H1 (cell line): ENCODE measurements around the gene IL6R.

ENCODE experiments used
- EGR1 ChIP-seq: IDR thresholded peaks from 2 replicates; pipeline ENCODE4 v1.6.1; 2011; ENCODE audit warnings: low read depth, low read length, borderline replicate concordance
- EP300 ChIP-seq, 2 experiments: IDR thresholded peaks; 1 replicate in 1 of 2; 2 replicates in 1 of 2; pipeline ENCODE4 v1.6.1; 2011 to 2012; ENCODE audit warnings: low read depth in 2 of 2, low read length in 2 of 2, mild to moderate bottlenecking in 2 of 2, borderline replicate concordance in 1 of 2, inconsistent platforms in 1 of 2, moderate library complexity in 1 of 2
- EZH2 ChIP-seq: fragments of 200-600 bp; sonication (generic); IDR thresholded peaks from 2 replicates; pipeline ENCODE4 v1.7.1; 2012; ENCODE audit warnings: low read depth, mild to moderate bottlenecking, moderate library complexity, low read length, inconsistent platforms; ENCODE audit not compliant: severe bottlenecking
- GTF2F1 ChIP-seq: IDR thresholded peaks from 2 replicates; pipeline ENCODE4 v1.6.1; 2012; ENCODE audit warnings: low read depth, low read length, improper control_type of control experiment, borderline replicate concordance
- JUND ChIP-seq: IDR thresholded peaks from 2 replicates; pipeline ENCODE4 v1.6.1; 2011; ENCODE audit warnings: mild to moderate bottlenecking, improper control_type of control experiment, low read length
- PHF8 ChIP-seq: fragments of 200-600 bp; sonication (generic); conservative IDR thresholded peaks from 2 replicates; pipeline ENCODE4 v1.7.1; 2012; ENCODE audit warnings: low read depth, mild to moderate bottlenecking, inconsistent platforms, low read length, moderate library complexity
- SAP30 ChIP-seq: fragments of 300-600 bp; sonication (generic); IDR thresholded peaks from 2 replicates; pipeline ENCODE4 v1.7.1; 2012; ENCODE audit warnings: low read length, moderate library complexity, mild to moderate bottlenecking, inconsistent platforms; ENCODE audit not compliant: insufficient read depth, insufficient replicate concordance
- TAF1 ChIP-seq: IDR thresholded peaks from 2 replicates; pipeline ENCODE4 v1.6.1; 2011; ENCODE audit warnings: mild to moderate bottlenecking, low read depth, low read length
- TF ChIP-seq, protein P1 (sequence below), 3 experiments: IDR thresholded peaks; 1 replicate in 2 of 3; 2 replicates in 1 of 3; pipeline versions ENCODE4 v1.5.1 to v1.6.1; 2011; ENCODE audit warnings: low read length in 3 of 3, mild to moderate bottlenecking in 3 of 3, inconsistent platforms in 2 of 3, low read depth in 1 of 3, moderate library complexity in 1 of 3; ENCODE audit not compliant: insufficient read depth in 1 of 3; ENCODE audit errors: control extremely low read depth in 1 of 3

DNA sequence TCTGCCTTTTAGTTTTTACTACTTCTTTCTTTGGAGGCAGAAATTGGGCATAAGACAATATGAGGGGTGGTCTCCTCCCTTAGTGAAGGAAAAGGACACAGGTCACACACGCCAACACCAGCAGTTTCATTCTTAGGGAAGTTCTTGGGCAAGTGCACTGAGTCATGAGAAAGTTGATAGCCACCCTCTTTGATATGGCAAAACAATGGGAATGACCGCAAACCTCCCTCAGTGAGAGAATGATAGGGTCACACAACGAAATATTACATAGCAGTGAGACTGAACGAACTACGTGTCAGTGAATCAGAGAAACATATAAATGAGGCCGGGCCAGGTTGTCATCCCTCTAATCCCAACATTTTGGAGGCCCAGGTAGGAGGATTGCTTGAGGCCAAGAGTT, 20.0 kb downstream of the IL6R start:
- TF ChIP-seq, protein P1, sequence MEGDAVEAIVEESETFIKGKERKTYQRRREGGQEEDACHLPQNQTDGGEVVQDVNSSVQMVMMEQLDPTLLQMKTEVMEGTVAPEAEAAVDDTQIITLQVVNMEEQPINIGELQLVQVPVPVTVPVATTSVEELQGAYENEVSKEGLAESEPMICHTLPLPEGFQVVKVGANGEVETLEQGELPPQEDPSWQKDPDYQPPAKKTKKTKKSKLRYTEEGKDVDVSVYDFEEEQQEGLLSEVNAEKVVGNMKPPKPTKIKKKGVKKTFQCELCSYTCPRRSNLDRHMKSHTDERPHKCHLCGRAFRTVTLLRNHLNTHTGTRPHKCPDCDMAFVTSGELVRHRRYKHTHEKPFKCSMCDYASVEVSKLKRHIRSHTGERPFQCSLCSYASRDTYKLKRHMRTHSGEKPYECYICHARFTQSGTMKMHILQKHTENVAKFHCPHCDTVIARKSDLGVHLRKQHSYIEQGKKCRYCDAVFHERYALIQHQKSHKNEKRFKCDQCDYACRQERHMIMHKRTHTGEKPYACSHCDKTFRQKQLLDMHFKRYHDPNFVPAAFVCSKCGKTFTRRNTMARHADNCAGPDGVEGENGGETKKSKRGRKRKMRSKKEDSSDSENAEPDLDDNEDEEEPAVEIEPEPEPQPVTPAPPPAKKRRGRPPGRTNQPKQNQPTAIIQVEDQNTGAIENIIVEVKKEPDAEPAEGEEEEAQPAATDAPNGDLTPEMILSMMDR (IDR thresholded peaks at IDR 0.05; ENCODE audit: control extremely low read depth in 1 of 3, insufficient read depth in 1 of 3, low read depth in 1 of 3, low read length in 3 of 3) = no peak
- TF ChIP-seq PHF8 = no peak
- no peak for TF ChIP-seq GTF2F1
- TF ChIP-seq EP300 (IDR thresholded peaks at IDR 0.05; ENCODE audit: borderline replicate concordance in 1 of 2, low read depth in 2 of 2, low read length in 2 of 2) = no peak
- TF ChIP-seq SAP30 = no peak
- TF ChIP-seq EGR1 = no peak
- no peak for TF ChIP-seq TAF1
- TF ChIP-seq EZH2 = no peak
- TF ChIP-seq JUND = no peak
